K562 (cell line): ENCODE measurements around the gene SLC35B4. TPM values are rescaled to one million over a fixed set of nuclear protein-coding genes. Genes with fewer than 3 reads are reported as not detected.

Source experiments
- CAMTA2 ChIP-seq: fragments of 250-450 bp; sonication (Bioruptor Pico); conservative IDR thresholded peaks from 2 replicates; pipeline ENCODE4 v1.5.1; 2022
- CTCF ChIP-seq, 3 experiments: IDR thresholded peaks in 2 of 3; conservative IDR thresholded peaks in 1 of 3; 2 replicates each; pipeline ENCODE4 v1.5.1; 2011 to 2012; ENCODE audit warnings: low read length in 3 of 3, mild to moderate bottlenecking in 3 of 3, control low read depth in 2 of 3, improper control_type of control experiment in 1 of 3, inconsistent platforms in 1 of 3, low read depth in 1 of 3, mixed read lengths in 1 of 3, moderate library complexity in 1 of 3; ENCODE audit not compliant: insufficient read depth in 2 of 3
- ETS1 ChIP-seq: conservative IDR thresholded peaks from 2 replicates; pipeline ENCODE4 v1.6.1; 2011; ENCODE audit warnings: low read depth, mild to moderate bottlenecking, low read length; ENCODE audit not compliant: control insufficient read depth
- ETV1 ChIP-seq: fragments of 450-650 bp; conservative IDR thresholded peaks from 2 replicates; pipeline ENCODE4 v1.6.1; 2016; ENCODE audit warnings: missing genetic modification characterization, control low read depth, low read depth, missing compliant biosample characterization
- EWSR1 ChIP-seq: fragments of 450-650 bp; IDR thresholded peaks from 2 replicates; pipeline ENCODE4 v1.6.1; 2018; ENCODE audit warnings: borderline replicate concordance, mild to moderate bottlenecking, low read depth, moderate library complexity; ENCODE audit not compliant: partially characterized antibody
- GTF3C2 ChIP-seq: IDR thresholded peaks from 3 replicates; pipeline ENCODE4 v1.6.1; 2011; ENCODE audit warnings: borderline replicate concordance, mild to moderate bottlenecking, moderate library complexity; ENCODE audit not compliant: insufficient read length; ENCODE audit errors: extremely low read depth
- HNRNPK ChIP-seq: fragments of 200-400 bp; formaldehyde crosslinking; IDR thresholded peaks from one replicate; pipeline ENCODE4 v1.6.1; 2018; ENCODE audit warnings: mild to moderate bottlenecking, low read depth, low read length; ENCODE audit not compliant: poor library complexity, severe bottlenecking
- MXD1 ChIP-seq: fragments of 250-450 bp; sonication (Bioruptor Pico); IDR thresholded peaks from 2 replicates; pipeline ENCODE4 v1.8.0; 2021; ENCODE audit warnings: borderline replicate concordance, mild to moderate bottlenecking, moderate library complexity; ENCODE audit not compliant: poor library complexity, severe bottlenecking
- NFE2 ChIP-seq: IDR thresholded peaks from 2 replicates; pipeline ENCODE4 v1.6.1; 2014; ENCODE audit warnings: antibody characterized with exemption, low read depth
- PHF8 ChIP-seq: fragments of 200-600 bp; sonication (generic); IDR thresholded peaks from 2 replicates; pipeline ENCODE4 v1.6.1; 2012; ENCODE audit warnings: mixed run types, mild to moderate bottlenecking, inconsistent platforms, low read length, moderate library complexity, borderline replicate concordance
- PRPF4 ChIP-seq: fragments of 200-400 bp; formaldehyde crosslinking; IDR thresholded peaks from one replicate; pipeline ENCODE4 v1.6.1; 2017; ENCODE audit warnings: low read length, low read depth, mild to moderate bottlenecking; ENCODE audit not compliant: insufficient read depth, poor library complexity, severe bottlenecking
- SNAPC5 ChIP-seq: fragments of 250-450 bp; sonication (Bioruptor Pico); IDR thresholded peaks from 2 replicates; pipeline ENCODE4 v1.8.0; 2021; ENCODE audit warnings: moderate library complexity, mild to moderate bottlenecking, inconsistent platforms
- STAG1 ChIP-seq: sonication (generic); formaldehyde crosslinking; IDR thresholded peaks from 2 replicates; pipeline ENCODE4 v1.5.0; 2020; ENCODE audit warnings: missing genetic modification reagents, borderline replicate concordance
- TCF3 ChIP-seq: sonication (generic); formaldehyde crosslinking; IDR thresholded peaks from 2 replicates; pipeline ENCODE4 v1.4.0; 2020; ENCODE audit warnings: mild to moderate bottlenecking, missing genetic modification reagents
- VEZF1 ChIP-seq: fragments of 200-800 bp; sonication (Bioruptor generic); IDR thresholded peaks from 2 replicates; pipeline ENCODE4 v1.6.1; 2017; ENCODE audit warnings: missing genetic modification characterization, missing compliant biosample characterization
- ZEB2 ChIP-seq: fragments of 450-650 bp; IDR thresholded peaks from 2 replicates; pipeline ENCODE4 v1.6.1; 2016
- ZNF24 ChIP-seq: fragments of 450-650 bp; IDR thresholded peaks from 2 replicates; pipeline ENCODE4 v1.6.1; 2016
- ZNF507 ChIP-seq: conservative IDR thresholded peaks from 2 replicates; pipeline ENCODE4 v1.6.1; 2017; ENCODE audit warnings: missing genetic modification characterization, missing compliant biosample characterization
- polyA plus RNA-seq, 8 experiments: library from polyadenylated mRNA; depleted of rRNA in 4 of 8; stranded (reverse) in 5 of 8; unstranded in 3 of 8; fragments of >200 nt; fragmentation: Nextera tagmentation in 2 of 8; fragmentation: Illumina TruSeq in 1 of 8; extraction: Ambion mirVana in 2 of 8; extraction: Trizol in 1 of 8; gene quantifications; 2 replicates each; pipeline versions ENCODE4 v1.2.1 to v1.2.3, GENCODE V29; 2011 to 2014; ENCODE audit warnings: inconsistent platforms in 1 of 8, missing spikeins in 1 of 8
- total RNA-seq, 7 experiments: library from RNA; depleted of rRNA in 6 of 7; stranded (reverse); fragments of >200 nt in 6 of 7; fragmentation: Illumina TruSeq in 2 of 7; extraction: Trizol in 2 of 7; gene quantifications; 2 replicates each; pipeline versions ENCODE4 v1.2.1 to v1.2.3, GENCODE V29; 2011 to 2021; ENCODE audit warnings: low replicate concordance in 1 of 7

Gene SLC35B4
- total and polyA plus RNA-seq, 9 of the 15 experiments (the other 6 are each of a cell fraction or from before 2014, with no cell fraction given), result 6.1 to 34.9 (median 17.6) TPM

GRCh38 chr7:134327896-134328295 is 11.2 kb upstream of the SLC35B4 start (continued):
- TF ChIP-seq PRPF4, result no peak
- 0 out of 2 replicates have a peak, but pooled peaks have one; percentile 21 for TF ChIP-seq ETV1 (tag)
- TF ChIP-seq SNAPC5 (CRISPR knock-in tag), result no peak
- no peak for TF ChIP-seq PHF8
- peak; percentile 41; the same call in 1 of the 2 replicates for TF ChIP-seq STAG1
- no peak for TF ChIP-seq TCF3
- TF ChIP-seq VEZF1, result peak; percentile 19; the same call in 1 of the 2 replicates
- no peak for TF ChIP-seq CAMTA2 (CRISPR knock-in tag)
- TF ChIP-seq EWSR1, result no peak
- no peak for TF ChIP-seq NFE2
- no peak for TF ChIP-seq ZNF507 (tag)
- TF ChIP-seq ZEB2, result no peak
- no peak for TF ChIP-seq HNRNPK
- no peak for TF ChIP-seq ETS1
- no peak for TF ChIP-seq MXD1 (CRISPR knock-in tag)
- 0 out of 2 replicates have a peak, but pooled peaks have one; percentile 30 for TF ChIP-seq ZNF24
- TF ChIP-seq CTCF (IDR thresholded peaks at IDR 0.05 in 2 of 3, conservative IDR thresholded peaks at IDR 0.05 in 1 of 3; ENCODE audit: insufficient read depth in 2 of 3, low read depth in 1 of 3, low read length in 3 of 3), result peak; percentile 86 to 93 (median 92)
- no peak for TF ChIP-seq GTF3C2
